ENCODE results near the gene BIN2. TPM values are rescaled to one million over a fixed set of nuclear protein-coding genes. Genes with fewer than 3 reads are reported as not detected.
"Not testable (repeated sequence)": the region's sequence is repeated elsewhere in the genome, so short reads cannot be mapped to it uniquely, and the experiment has no call there.

Gene BIN2
- total RNA-seq, 8 experiments from 2014 or later, result 0.14 to 3.0 (median 1.1) TPM; not detected in 3

- H3K4me3 ChIP-seq, result no peak overlapping the region
- 0 to 83% (median 29%) methylated on average over 1 to 8 of the region's 9 CpGs for WGBS, 10 experiments
- H3K4me1 ChIP-seq (replicated peaks in 1 of 2), result peaks cover 2 to 4% of the 10 kb centered on the region in 2 donors
- in situ Hi-C loops (cut with MboI; ENCODE audit: low pct_unique_long_range_greater_than_20kb in 2 of 9, low sequenced_read_pairs in 9 of 9, unreplicated experiment in 9 of 9), result loop anchor here in 6 of 9 experiments (10.0 to 25.0 kb wide), 6 partner anchors 77 to 529 kb away; partner anchors contain the start of genes TMPRSS12 (in 2 of the 6), CSRNP2 (in 1 of the 6), LETMD1 (in 1 of the 6) and SLC11A2 (in 1 of the 6)
- no peak overlapping the region for H3K27ac ChIP-seq
- peak; percentile 82 to 98 (median 96) for ATAC-seq (replicated peaks in 6 of 8)
These were observed 17.5 kb upstream of the BIN2 start for GRCh38 chr12:51341251-51342007.

GRCh38 chr12:51339750-51340149 is 15.8 kb upstream of the BIN2 start:
- Histone ChIP-seq H3K4me1 (replicated peaks in 1 of 2) (peaks cover 2 to 4% of the 10 kb centered on the region in 2 donors), H3K27ac (no peak overlapping the region), H3K4me3 (no peak overlapping the region)
- WGBS, 10 experiments, result 33 to 100% (median 100%) methylated on average over 1 to 3 of the region's 6 CpGs; no CpG with 5 or more reads in 3 of the 10 experiments
- ATAC-seq (replicated peaks in 6 of 8), result no peak
- in situ Hi-C loops (cut with MboI; ENCODE audit: low pct_unique_long_range_greater_than_20kb in 2 of 9, low sequenced_read_pairs in 9 of 9, unreplicated experiment in 9 of 9), result loop anchor here in 6 of 9 experiments (10.0 to 25.0 kb wide), 6 partner anchors 75 to 527 kb away; partner anchors contain the start of genes TMPRSS12 (in 2 of the 6), CSRNP2 (in 1 of the 6), LETMD1 (in 1 of the 6) and SLC11A2 (in 1 of the 6)

- H3K4me3 ChIP-seq; ATAC-seq (replicated peaks in 6 of 8); H3K4me1 ChIP-seq (replicated peaks in 1 of 2); H3K27ac ChIP-seq: not testable (repeated sequence)
- in situ Hi-C loops (cut with MboI; ENCODE audit: low pct_unique_long_range_greater_than_20kb in 2 of 9, low sequenced_read_pairs in 9 of 9, unreplicated experiment in 9 of 9), result loop anchor here in 6 of 9 experiments (25.0 kb wide), 5 partner anchors 225 to 525 kb away; partner anchors contain the start of genes TMPRSS12 (in 2 of the 6), CSRNP2 (in 1 of the 6), LETMD1 (in 1 of the 6) and SLC11A2 (in 1 of the 6)
These were observed 13.4 kb upstream of the BIN2 start for GRCh38 chr12:51337336-51337735.

GRCh38 chr12:51335931-51336330 is 12.0 kb upstream of the BIN2 start:
- Histone ChIP-seq H3K4me3 (no peak overlapping the region), H3K27ac (no peak overlapping the region), H3K4me1 (replicated peaks in 1 of 2) (peaks cover 0 to under 1% of the 10 kb centered on the region in 2 donors)
- in situ Hi-C loops (cut with MboI; ENCODE audit: low pct_unique_long_range_greater_than_20kb in 2 of 9, low sequenced_read_pairs in 9 of 9, unreplicated experiment in 9 of 9), result loop anchor here in 6 of 9 experiments (25.0 kb wide), 5 partner anchors 224 to 524 kb away; partner anchors contain the start of genes TMPRSS12 (in 2 of the 6), CSRNP2 (in 1 of the 6), LETMD1 (in 1 of the 6) and SLC11A2 (in 1 of the 6)
- ATAC-seq (replicated peaks in 6 of 8), result no peak
- 67 to 100% (median 94%) methylated on average over 1 to 2 of the region's 2 CpGs; no CpG with 5 or more reads in 5 of the 10 experiments for WGBS, 10 experiments

- in situ Hi-C loops (cut with MboI; ENCODE audit: low pct_unique_long_range_greater_than_20kb in 2 of 9, low sequenced_read_pairs in 9 of 9, unreplicated experiment in 9 of 9), result loop anchor here in 6 of 9 experiments (25.0 kb wide), 5 partner anchors 222 to 522 kb away; partner anchors contain the start of genes TMPRSS12 (in 2 of the 6), CSRNP2 (in 1 of the 6), LETMD1 (in 1 of the 6) and SLC11A2 (in 1 of the 6)
- WGBS, 10 experiments, result 70 to 100% (median 83%) methylated on average over 1 to 3 of the region's 4 CpGs; no CpG with 5 or more reads in 5 of the 10 experiments
- Histone ChIP-seq H3K27ac (no peak overlapping the region), H3K4me1 (replicated peaks in 1 of 2) (no peaks in the 10 kb centered on the region), H3K4me3 (no peak overlapping the region)
- no peak for ATAC-seq (replicated peaks in 6 of 8)
These were observed 10.8 kb upstream of the BIN2 start for GRCh38 chr12:51334764-51335163.

- Histone ChIP-seq H3K27ac (no peak overlapping the region), H3K4me3 (no peak overlapping the region), H3K4me1 (replicated peaks in 1 of 2) (no peaks in the 10 kb centered on the region)
- ATAC-seq (replicated peaks in 6 of 8), result no peak
- in situ Hi-C loops (cut with MboI; ENCODE audit: low pct_unique_long_range_greater_than_20kb in 2 of 9, low sequenced_read_pairs in 9 of 9, unreplicated experiment in 9 of 9), result loop anchor here in 6 of 9 experiments (25.0 kb wide), 5 partner anchors 221 to 521 kb away; partner anchors contain the start of genes TMPRSS12 (in 2 of the 6), CSRNP2 (in 1 of the 6), LETMD1 (in 1 of the 6) and SLC11A2 (in 1 of the 6)
- WGBS, 10 experiments, result 33 to 92% (median 61%) methylated on average over 2 to 5 of the region's 6 CpGs; no CpG with 5 or more reads in 2 of the 10 experiments
These were observed 9.6 kb upstream of the BIN2 start for GRCh38 chr12:51333536-51333935.

GRCh38 chr12:51330186-51330585 is 6.2 kb upstream of the BIN2 start:
- in situ Hi-C loops (cut with MboI; ENCODE audit: low pct_unique_long_range_greater_than_20kb in 2 of 9, low sequenced_read_pairs in 9 of 9, unreplicated experiment in 9 of 9), result loop anchor here in 6 of 9 experiments (25.0 kb wide), 5 partner anchors 218 to 518 kb away; partner anchors contain the start of genes TMPRSS12 (in 2 of the 6), CSRNP2 (in 1 of the 6), LETMD1 (in 1 of the 6) and SLC11A2 (in 1 of the 6)
- H3K27ac ChIP-seq, result no peak overlapping the region
- no peaks in the 10 kb centered on the region for H3K4me1 ChIP-seq (replicated peaks in 1 of 2)
- ATAC-seq (replicated peaks in 6 of 8), result no peak
- H3K4me3 ChIP-seq, result no peak overlapping the region

- no peaks in the 10 kb centered on the region for H3K4me1 ChIP-seq (replicated peaks in 1 of 2)
- in situ Hi-C loops (cut with MboI; ENCODE audit: low pct_unique_long_range_greater_than_20kb in 2 of 9, low sequenced_read_pairs in 9 of 9, unreplicated experiment in 9 of 9), result loop anchor here in 6 of 9 experiments (10.0 to 25.0 kb wide), 6 partner anchors 55 to 517 kb away; partner anchors contain the start of genes TMPRSS12 (in 2 of the 6), CSRNP2 (in 1 of the 6), LETMD1 (in 1 of the 6) and SLC11A2 (in 1 of the 6)
- no peak for ATAC-seq (replicated peaks in 6 of 8)
- WGBS, 10 experiments, result 17 to 100% (median 77%) methylated on average over 1 to 4 of the region's 5 CpGs; no CpG with 5 or more reads in 2 of the 10 experiments
- no peak overlapping the region for H3K27ac ChIP-seq
- H3K4me3 ChIP-seq, result no peak overlapping the region
These were observed 5.8 kb upstream of the BIN2 start for GRCh38 chr12:51329742-51330141.

- Histone ChIP-seq H3K27ac (no peak overlapping the region), H3K4me1 (replicated peaks in 1 of 2) (no peaks in the 10 kb centered on the region), H3K4me3 (no peak overlapping the region)
- no peak for ATAC-seq (replicated peaks in 6 of 8)
- 70 to 100% (median 88%) methylated on average over 1 to 3 of the region's 4 CpGs; no CpG with 5 or more reads in 4 of the 10 experiments for WGBS, 10 experiments
- in situ Hi-C loops (cut with MboI; ENCODE audit: low pct_unique_long_range_greater_than_20kb in 2 of 9, low sequenced_read_pairs in 9 of 9, unreplicated experiment in 9 of 9), result loop anchor here in 6 of 9 experiments (10.0 to 25.0 kb wide), 6 partner anchors 54 to 516 kb away; partner anchors contain the start of genes TMPRSS12 (in 2 of the 6), CSRNP2 (in 1 of the 6), LETMD1 (in 1 of the 6) and SLC11A2 (in 1 of the 6)
These were observed 4.6 kb upstream of the BIN2 start for GRCh38 chr12:51328587-51328986.

GRCh38 chr12:51326698-51327439 is 2.9 kb upstream of the BIN2 start:
- Histone ChIP-seq H3K4me3 (no peak overlapping the region), H3K4me1 (replicated peaks in 1 of 2) (no peaks in the 10 kb centered on the region), H3K27ac (no peak overlapping the region)
- in situ Hi-C loops (cut with MboI; ENCODE audit: low pct_unique_long_range_greater_than_20kb in 2 of 9, low sequenced_read_pairs in 9 of 9, unreplicated experiment in 9 of 9), result loop anchor here in 6 of 9 experiments (10.0 to 25.0 kb wide), 6 partner anchors 52 to 515 kb away; partner anchors contain the start of genes TMPRSS12 (in 2 of the 6), CSRNP2 (in 1 of the 6), LETMD1 (in 1 of the 6) and SLC11A2 (in 1 of the 6)
- 44 to 100% (median 72%) methylated on average over 1 to 7 of the region's 7 CpGs for WGBS, 10 experiments
- ATAC-seq (replicated peaks in 6 of 8), result peak in 5 of 8 experiments; percentile 10 to 90 (median 37)

- WGBS, 10 experiments, result 68 to 100% (median 93%) methylated on average over 2 to 4 of the region's 4 CpGs; no CpG with 5 or more reads in 2 of the 10 experiments
- Histone ChIP-seq H3K4me3 (no peak overlapping the region), H3K4me1 (replicated peaks in 1 of 2) (no peaks in the 10 kb centered on the region), H3K27ac (no peak overlapping the region)
- in situ Hi-C loops (cut with MboI; ENCODE audit: low pct_unique_long_range_greater_than_20kb in 2 of 9, low sequenced_read_pairs in 9 of 9, unreplicated experiment in 9 of 9), result loop anchor here in 6 of 9 experiments (10.0 to 25.0 kb wide), 6 partner anchors 50 to 513 kb away; partner anchors contain the start of genes TMPRSS12 (in 2 of the 6), CSRNP2 (in 1 of the 6), LETMD1 (in 1 of the 6) and SLC11A2 (in 1 of the 6)
- ATAC-seq (replicated peaks in 6 of 8), result no peak
These were observed 979 bp upstream of the BIN2 start for GRCh38 chr12:51324953-51325352.

Data from motor neuron (in vitro differentiated cells).